ENCODE results near the gene IGSF3. TPM values are rescaled to one million over a fixed set of nuclear protein-coding genes. Genes with fewer than 3 reads are reported as not detected.

IGSF3 gene
- total and polyA plus RNA-seq, 2 donors from 2014 or later: 12.0 to 38.8 TPM

DNA sequence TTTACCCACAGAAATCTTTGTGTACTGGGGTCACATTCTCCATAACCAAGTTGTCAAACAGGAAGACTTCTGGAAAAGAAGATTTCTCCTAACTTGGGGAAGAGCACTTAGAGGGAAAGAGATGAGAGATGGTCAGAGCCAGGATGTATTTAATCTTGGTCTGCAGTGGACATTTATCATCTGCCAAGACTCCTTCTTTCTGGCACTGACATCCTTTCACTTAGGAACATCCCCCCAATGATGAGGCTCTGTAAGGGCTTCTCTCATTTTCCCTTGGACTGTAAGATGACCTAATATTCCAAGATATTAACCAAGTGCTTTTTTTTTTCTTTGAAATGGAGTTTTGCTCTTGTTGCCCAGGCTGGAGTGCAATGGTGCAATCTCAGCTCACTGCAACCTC is 39.3 kb upstream of the IGSF3 start:
- no peak for FAIRE-seq

GRCh38 chr1:116706123-116706522 is 38.6 kb upstream of the IGSF3 start:
- Histone ChIP-seq H3K9me3 (ENCODE audit: control insufficient read depth in 2 of 3, insufficient read depth in 1 of 3, low read length in 3 of 3) (no peaks in the 10 kb centered on the region), H3K27me3 (ENCODE audit: control insufficient read depth, insufficient read depth, low read length) (no peaks in the 10 kb centered on the region), H3K36me3 (ENCODE audit: control insufficient read depth in 2 of 3, insufficient read depth in 3 of 3, low read length in 3 of 3) (no peaks in the 10 kb centered on the region), H3K4me3 (ENCODE audit: low read length in 3 of 3) (no peak overlapping the region), H3K27ac (ENCODE audit: low read depth in 2 of 2, low read length in 2 of 2) (no peak overlapping the region), H3K4me1 (ENCODE audit: control insufficient read depth in 2 of 3, insufficient read depth in 2 of 3, low read depth in 1 of 3, low read length in 3 of 3) (no peaks in the 10 kb centered on the region), H3K9ac (ENCODE audit: low read length in 3 of 3) (no peak overlapping the region)
- intact Hi-C loops (cut with DNase I): no loop called here
- no peak for FAIRE-seq
- DNase-seq: no peak
- TF ChIP-seq CTCF (IDR thresholded peaks at IDR 0.05; ENCODE audit: borderline replicate concordance, extremely low read depth, insufficient read depth): no peak

More for the DNA sequence above, 39.3 kb upstream of the IGSF3 start:
- intact Hi-C loops (cut with DNase I): no loop called here
- H3K4me1 ChIP-seq (ENCODE audit: control insufficient read depth in 2 of 3, insufficient read depth in 2 of 3, low read depth in 1 of 3, low read length in 3 of 3): no peaks in the 10 kb centered on the region
- no peak for TF ChIP-seq CTCF (IDR thresholded peaks at IDR 0.05; ENCODE audit: borderline replicate concordance, extremely low read depth, insufficient read depth)
- no peaks in the 10 kb centered on the region for H3K27me3 ChIP-seq (ENCODE audit: control insufficient read depth, insufficient read depth, low read length)
- DNase-seq: no peak
- H3K9ac ChIP-seq (ENCODE audit: low read length in 3 of 3): no peak overlapping the region
- H3K4me3 ChIP-seq (ENCODE audit: low read length in 3 of 3): no peak overlapping the region
- H3K27ac ChIP-seq (ENCODE audit: low read depth in 2 of 2, low read length in 2 of 2): no peak overlapping the region
- H3K36me3 ChIP-seq (ENCODE audit: control insufficient read depth in 2 of 3, insufficient read depth in 3 of 3, low read length in 3 of 3): no peaks in the 10 kb centered on the region
- no peaks in the 10 kb centered on the region for H3K9me3 ChIP-seq (ENCODE audit: control insufficient read depth in 2 of 3, insufficient read depth in 1 of 3, low read length in 3 of 3)

DNA sequence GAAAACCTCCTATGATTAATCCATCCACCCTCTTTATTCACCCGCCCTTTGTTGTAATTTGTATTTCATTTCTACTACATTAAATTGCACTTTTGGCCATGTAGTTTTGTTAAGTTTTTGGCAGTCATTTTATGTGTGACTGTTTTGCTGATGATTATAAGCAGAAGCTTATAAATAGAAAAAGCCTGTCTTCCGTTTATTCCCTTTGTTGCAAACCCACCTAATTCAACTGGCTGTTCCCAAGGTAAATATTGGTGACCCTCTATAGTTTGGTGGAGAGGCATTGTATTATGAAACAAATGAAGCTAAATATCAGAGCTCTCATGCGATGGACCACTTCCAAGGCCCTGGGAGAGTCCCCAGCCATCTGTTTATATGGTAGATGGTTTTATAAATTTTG is 36.7 kb upstream of the IGSF3 start:
- Histone ChIP-seq H3K9me3 (ENCODE audit: control insufficient read depth in 2 of 3, insufficient read depth in 1 of 3, low read length in 3 of 3) (no peaks in the 10 kb centered on the region), H3K4me1 (ENCODE audit: control insufficient read depth in 2 of 3, insufficient read depth in 2 of 3, low read depth in 1 of 3, low read length in 3 of 3) (no peaks in the 10 kb centered on the region), H3K4me3 (ENCODE audit: low read length in 3 of 3) (no peak overlapping the region), H3K36me3 (ENCODE audit: control insufficient read depth in 2 of 3, insufficient read depth in 3 of 3, low read length in 3 of 3) (no peaks in the 10 kb centered on the region), H3K9ac (ENCODE audit: low read length in 3 of 3) (no peak overlapping the region), H3K27me3 (ENCODE audit: control insufficient read depth, insufficient read depth, low read length) (no peaks in the 10 kb centered on the region), H3K27ac (ENCODE audit: low read depth in 2 of 2, low read length in 2 of 2) (no peak overlapping the region)
- no peak for TF ChIP-seq CTCF (IDR thresholded peaks at IDR 0.05; ENCODE audit: borderline replicate concordance, extremely low read depth, insufficient read depth)
- DNase-seq (no peak), FAIRE-seq (no peak)
- intact Hi-C loops (cut with DNase I): no loop called here

GRCh38 chr1:116699605-116700004 is 32.1 kb upstream of the IGSF3 start:
- Histone ChIP-seq H3K4me3 (ENCODE audit: low read length in 3 of 3) (no peak overlapping the region), H3K27ac (ENCODE audit: low read depth in 2 of 2, low read length in 2 of 2) (no peak overlapping the region), H3K27me3 (ENCODE audit: control insufficient read depth, insufficient read depth, low read length) (no peaks in the 10 kb centered on the region), H3K36me3 (ENCODE audit: control insufficient read depth in 2 of 3, insufficient read depth in 3 of 3, low read length in 3 of 3) (no peaks in the 10 kb centered on the region), H3K4me1 (ENCODE audit: control insufficient read depth in 2 of 3, insufficient read depth in 2 of 3, low read depth in 1 of 3, low read length in 3 of 3) (peaks cover 0 to 2% (median 0%) of the 10 kb centered on the region in 3 donors), H3K9ac (ENCODE audit: low read length in 3 of 3) (no peak overlapping the region), H3K9me3 (ENCODE audit: control insufficient read depth in 2 of 3, insufficient read depth in 1 of 3, low read length in 3 of 3) (no peaks in the 10 kb centered on the region)
- intact Hi-C loops (cut with DNase I): no loop called here
- FAIRE-seq (no peak), DNase-seq (no peak)
- TF ChIP-seq CTCF (IDR thresholded peaks at IDR 0.05; ENCODE audit: borderline replicate concordance, extremely low read depth, insufficient read depth): no peak

All from kidney (tissue), 14 donors.